SIG-M5 treated with dmso at 0.1 percent for 504 hours (cell line): ENCODE data around the gene ZNF141.
"Not testable (repeated sequence)": the region's sequence is repeated elsewhere in the genome, so short reads cannot be mapped to it uniquely, and the experiment has no call there.

Experiments
- DNase-seq: peaks from one replicate; lab custom pipeline; 2025; ENCODE audit not compliant: unreplicated experiment; lab: John Stamatoyannopoulos, UW

The ZNF141 gene

GRCh38 chr4:384311-385010, 46.8 kb downstream of the ZNF141 start:
- no peak for DNase-seq

- DNase-seq, result no peak
These were observed 48.5 kb downstream of the ZNF141 start for GRCh38 chr4:385934-386707.

DNA sequence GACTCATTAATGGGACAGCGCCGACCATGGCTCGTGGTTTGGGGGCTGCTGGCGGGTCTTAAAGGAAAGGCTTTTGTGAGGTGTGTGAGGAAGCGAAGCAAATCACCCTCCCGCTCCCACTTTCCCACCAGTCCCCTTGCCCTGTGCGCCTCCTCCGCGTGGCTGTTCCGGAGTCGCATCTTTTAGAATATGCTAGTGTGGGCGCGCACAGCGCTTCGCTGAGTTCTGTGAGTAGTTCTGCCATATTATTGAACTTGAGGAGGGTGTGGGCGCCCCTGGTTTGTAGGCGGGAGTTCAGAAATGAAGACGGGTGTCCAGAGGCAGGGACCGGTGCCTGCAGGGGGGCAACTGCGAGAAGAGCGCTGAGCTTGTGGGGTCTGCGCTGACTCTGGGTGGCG, 49.1 kb downstream of the ZNF141 start:
- DNase-seq, result no peak

DNA sequence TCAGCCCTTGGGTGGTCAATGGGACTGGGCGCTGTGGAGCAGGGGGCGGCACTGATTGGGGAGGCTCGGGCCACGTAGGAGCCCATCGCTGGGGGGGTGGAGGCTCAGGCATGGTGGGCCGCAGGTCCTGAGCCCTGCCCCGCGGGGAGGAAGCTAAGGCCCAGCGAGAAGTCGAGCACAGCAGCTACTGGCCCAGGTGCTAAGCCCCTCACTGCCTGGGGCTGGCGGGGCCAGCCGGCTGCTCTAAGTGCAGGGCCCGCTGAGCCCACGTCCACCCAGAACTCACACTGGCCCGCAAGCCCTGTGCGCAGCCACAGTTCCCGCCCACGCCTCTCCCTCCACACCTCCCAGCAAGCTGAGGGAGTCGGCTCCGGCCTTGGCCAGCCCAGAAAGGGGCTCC, 66.4 kb downstream of the ZNF141 start:
- DNase-seq, result no peak

GRCh38 chr4:408321-408720, 70.7 kb downstream of the ZNF141 start:
- DNase-seq, result not testable (repeated sequence)

DNA sequence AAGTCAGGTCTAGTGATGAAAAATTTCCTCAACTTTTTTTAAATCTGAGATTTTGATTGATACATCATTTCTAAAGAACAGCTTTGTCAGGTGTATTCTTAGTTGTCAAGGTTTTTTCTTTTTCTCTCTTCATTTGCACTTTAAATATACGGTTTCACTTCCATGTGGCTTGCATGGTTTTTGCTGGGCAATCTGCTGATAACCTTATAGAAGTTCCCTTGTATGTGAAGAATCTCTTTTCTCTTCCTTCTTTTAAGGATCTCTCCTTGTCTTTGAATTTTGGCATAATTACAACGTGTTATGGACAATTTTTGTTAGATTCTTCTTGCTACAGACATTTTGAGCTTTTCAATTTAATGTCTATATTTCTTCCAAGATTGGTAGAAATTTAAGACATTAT, 85.0 kb downstream of the ZNF141 start:
- no peak for DNase-seq
